ENCODE results near the gene IFNLR1. TPM values are rescaled to one million over a fixed set of nuclear protein-coding genes. Genes with fewer than 3 reads are reported as not detected.

IFNLR1 gene
- polyA plus RNA-seq, 3 donors: 3.9 to 4.3 (median 4.1) TPM

DNA sequence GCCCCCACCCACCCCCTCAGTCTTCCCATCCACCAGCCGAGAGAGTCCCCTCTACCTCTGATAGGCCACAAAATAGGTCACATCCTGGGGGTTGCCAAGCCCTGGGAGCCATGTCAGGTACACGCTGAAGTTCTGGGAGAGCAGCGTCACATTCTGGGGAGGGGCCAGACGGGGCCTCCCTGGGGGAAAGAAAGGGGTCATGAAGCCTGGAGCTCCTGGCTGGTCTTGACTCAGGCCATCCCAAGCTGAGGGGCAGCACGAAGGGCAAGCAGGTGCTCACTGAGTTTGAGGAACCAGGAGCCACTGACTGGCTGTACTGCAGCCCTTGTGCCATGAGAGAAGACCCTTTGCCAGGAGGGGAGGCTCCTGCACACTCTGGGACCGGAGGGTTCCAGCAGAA is 6.4 kb downstream of the IFNLR1 start:
- DNase-seq (ENCODE audit: low read depth in 3 of 3, low spot score in 2 of 3): no peak

DNA sequence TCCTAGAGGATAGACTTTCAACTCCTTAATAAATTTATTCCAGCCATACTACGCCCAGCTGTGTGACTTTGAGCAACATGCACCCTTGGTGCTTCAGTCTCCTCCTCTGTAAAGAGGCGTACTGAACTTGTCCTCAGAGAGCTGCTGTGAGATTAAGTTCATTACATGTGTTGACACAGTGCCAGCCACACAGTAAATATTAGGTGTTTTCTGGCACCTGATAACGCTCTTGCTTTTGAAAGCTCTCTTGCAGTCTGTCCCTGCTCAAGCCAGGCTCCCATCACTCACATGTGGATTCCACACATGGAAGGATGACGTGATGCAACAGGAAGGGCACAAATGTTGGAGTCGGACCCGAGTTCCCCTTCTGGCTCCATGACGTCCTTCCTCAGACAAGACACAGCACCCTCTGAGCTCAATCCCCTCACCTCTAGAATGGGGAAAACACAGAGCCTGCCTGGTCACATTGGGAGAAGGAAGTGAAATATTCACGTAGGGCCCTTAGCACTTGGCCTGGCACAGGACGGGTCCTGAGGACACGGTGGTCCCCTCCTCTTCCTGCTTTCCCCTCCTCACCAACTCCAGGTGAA is 7.7 kb downstream of the IFNLR1 start:
- no peak for DNase-seq (ENCODE audit: low read depth in 3 of 3, low spot score in 2 of 3)

DNA sequence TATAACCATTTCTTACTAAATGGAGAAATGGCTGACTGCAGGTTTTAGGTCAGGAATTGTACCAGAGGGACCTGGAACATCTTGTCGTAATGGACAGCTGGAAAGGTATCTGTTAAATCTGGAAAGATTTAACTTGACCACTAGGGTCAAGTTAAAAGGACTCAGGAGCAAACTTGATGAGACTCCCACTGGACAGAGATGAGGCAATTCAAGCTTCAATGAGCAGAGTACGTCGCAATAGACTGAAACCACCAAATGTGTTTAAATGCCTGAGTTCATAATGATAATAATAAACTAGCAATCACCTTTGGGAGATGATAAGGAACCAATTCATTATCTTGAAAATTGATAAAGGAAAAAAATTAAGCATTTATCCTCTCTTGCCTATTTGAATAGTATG is 8.7 kb downstream of the IFNLR1 start:
- DNase-seq (ENCODE audit: low read depth in 3 of 3, low spot score in 2 of 3): no peak

DNA sequence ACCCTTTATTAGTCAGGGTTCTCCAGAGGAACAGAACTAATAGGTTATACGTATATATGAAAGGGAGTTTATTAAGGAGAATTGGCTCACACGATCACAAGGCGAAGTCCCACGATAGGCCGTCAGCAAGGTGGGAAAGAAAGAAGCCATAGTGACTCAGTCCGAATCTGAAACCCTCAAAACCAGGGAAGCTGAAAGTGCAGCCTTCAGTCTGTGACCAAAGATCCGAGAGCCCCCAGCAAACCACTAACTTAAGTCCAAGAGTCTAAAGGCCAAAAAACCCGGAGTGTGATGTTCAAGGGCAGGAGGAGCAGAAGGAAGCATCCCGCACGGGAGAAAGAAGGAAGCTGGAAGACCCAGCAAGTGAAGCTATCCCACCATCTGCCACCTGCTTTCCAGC is 9.9 kb downstream of the IFNLR1 start:
- DNase-seq (ENCODE audit: low read depth in 3 of 3, low spot score in 2 of 3): no peak

DNA sequence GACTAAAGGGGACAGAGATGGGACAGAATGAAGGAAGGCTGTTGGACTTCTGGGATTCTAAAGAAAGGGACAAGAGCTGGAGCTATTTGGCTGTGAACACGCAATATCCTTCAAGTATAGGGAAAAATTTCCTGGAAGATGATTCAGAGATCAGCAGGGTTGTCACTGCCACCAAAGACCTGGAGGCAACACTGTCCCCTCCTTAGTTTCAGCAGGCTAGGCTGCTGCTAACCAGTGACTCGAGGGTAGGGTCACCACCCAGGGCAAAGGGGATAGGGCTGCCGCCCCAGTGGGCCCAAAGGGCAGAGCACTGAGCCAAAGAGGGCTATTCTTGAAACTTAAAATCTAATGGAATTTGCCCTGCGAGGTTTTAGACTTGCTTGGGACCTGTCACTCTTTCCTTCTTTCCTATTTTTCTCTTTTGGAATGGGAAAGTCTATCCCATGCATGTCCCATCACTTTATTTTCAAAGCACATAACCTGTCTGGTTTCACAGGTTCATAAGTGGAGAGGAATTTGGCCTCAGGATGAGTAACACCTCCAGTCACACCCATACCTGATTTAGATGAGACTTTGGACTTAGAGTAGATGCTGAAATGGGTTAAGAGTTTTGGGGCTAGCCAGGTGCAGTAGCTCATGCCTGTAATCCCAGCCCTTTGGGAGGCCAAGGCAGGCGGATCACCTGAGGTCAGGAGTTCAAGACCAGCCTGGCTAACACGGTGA is 11.9 kb downstream of the IFNLR1 start:
- DNase-seq (ENCODE audit: low read depth in 3 of 3, low spot score in 2 of 3): no peak

DNA sequence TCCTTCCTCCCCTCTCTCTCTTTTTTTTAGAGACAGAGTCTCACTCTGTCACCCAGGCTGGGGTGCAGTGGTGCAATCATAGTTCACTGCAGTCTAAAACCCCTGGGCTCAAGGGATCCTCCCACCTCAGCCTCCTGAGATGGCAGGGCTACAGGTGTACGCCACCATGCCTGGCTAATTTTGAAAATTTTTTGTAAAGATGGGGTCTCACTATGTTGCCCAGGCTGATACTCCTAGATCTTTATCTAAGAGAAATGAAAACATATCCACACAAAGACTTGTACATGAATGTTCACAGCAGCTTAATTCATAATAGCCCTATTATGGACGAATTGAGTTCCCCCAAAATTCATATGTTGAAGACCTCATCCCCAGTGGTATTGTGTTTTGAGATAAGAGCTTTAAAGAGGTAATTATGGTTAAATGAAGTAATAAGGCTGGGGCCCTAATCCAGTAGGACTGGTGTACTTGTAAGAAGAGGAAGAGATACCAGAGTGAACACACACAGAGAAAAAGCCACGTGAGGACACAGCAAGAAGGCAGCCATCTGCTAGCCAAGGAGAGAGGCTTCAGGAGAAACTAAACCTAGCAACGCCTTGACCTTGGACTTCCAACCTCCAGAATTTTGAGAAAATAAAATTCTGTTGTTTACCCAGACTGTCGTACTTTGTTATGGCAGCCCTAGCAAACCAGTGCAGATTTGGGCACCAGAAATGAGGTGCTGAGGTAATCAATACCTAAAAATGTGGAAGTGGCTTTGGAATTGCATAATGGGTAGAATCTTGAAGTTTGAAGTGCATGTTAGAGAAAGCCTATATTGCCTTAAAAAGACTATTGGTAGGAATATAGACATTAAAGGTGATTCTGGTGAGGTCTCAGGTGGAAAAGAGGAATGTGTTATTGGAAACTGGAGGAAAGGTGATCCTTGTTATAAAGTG is 13.2 kb downstream of the IFNLR1 start:
- DNase-seq (ENCODE audit: low read depth in 3 of 3, low spot score in 2 of 3): no peak

DNA sequence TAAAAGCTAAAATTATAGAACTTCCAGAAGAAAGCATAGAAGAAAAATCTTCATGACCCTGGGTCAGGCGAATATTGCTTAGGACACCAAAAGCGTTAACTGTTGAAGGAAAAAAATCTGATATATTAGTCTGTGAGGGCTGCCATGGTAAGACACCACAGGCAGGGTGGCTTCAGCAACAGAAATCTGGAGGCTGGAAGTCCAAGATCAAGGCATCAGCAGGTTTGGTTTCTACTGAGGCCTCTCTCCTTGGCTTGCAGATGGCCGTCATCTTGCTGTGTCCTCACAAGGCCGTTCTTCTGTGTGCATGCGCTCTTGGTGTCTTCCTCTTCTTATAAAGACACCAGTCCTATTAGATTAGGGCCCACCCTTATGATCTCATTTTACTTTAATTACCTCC is 14.5 kb downstream of the IFNLR1 start:
- DNase-seq (ENCODE audit: low read depth in 3 of 3, low spot score in 2 of 3): no peak

DNA sequence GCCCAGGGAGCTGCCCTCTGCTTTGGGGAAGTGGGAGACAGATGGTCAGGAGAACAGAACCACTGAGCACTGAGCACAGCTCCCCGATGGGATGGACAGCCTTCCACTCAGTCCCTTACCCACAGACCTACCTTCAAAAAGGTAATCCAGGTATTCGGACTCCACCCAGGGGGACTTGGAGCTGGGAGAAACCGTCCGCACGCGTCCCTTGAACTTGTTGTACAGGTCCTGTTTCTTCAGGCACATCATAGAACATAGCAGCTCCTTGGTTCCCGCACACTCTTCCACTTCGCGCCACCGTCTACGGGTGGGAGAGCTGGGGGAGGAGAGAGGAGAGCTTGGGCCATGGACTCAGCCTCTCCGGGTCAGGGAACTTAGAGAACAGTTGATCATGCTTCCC is 17.8 kb downstream of the IFNLR1 start:
- no peak for DNase-seq (ENCODE audit: low read depth in 3 of 3, low spot score in 2 of 3)

DNA sequence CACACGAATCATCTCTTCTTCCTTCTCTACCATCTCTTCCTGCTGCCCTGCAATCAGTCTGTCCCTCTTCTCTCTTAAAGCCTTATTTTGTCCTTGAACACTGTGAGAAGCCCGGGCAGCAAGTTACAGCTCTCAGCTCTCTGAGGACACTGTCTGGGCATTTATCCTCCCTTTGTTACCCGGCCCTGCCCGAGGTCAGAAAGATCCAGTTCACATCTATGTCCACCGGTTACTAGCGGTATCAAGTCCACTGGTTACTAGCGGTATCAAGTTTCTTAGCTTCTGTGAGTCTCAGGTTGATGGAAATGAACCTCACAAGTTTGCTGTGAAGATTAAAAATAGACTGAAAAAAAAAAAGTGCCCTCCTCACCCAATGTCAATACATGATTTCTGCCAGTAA is 18.8 kb downstream of the IFNLR1 start:
- DNase-seq (ENCODE audit: low read depth in 3 of 3, low spot score in 2 of 3): no peak

DNA sequence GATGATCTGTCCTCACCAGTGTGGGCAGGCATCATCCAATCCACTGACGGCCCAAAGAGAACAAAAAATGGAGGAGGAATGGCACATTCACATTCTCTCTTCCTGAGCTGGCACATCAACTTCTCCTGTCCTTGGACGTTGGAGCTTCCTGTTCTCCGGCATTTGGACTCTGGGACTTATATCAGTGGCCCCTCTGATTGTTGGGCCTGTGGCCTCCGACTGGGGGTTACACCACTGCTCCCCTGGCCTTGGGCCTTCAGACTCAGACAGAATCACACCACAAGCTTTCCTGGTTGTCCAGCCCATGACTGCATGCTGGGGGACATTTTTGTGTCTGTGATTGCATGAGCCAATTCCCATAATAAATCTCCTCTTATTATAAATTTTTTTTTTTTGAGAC is 20.1 kb downstream of the IFNLR1 start:
- no peak for DNase-seq (ENCODE audit: low read depth in 3 of 3, low spot score in 2 of 3)

DNA sequence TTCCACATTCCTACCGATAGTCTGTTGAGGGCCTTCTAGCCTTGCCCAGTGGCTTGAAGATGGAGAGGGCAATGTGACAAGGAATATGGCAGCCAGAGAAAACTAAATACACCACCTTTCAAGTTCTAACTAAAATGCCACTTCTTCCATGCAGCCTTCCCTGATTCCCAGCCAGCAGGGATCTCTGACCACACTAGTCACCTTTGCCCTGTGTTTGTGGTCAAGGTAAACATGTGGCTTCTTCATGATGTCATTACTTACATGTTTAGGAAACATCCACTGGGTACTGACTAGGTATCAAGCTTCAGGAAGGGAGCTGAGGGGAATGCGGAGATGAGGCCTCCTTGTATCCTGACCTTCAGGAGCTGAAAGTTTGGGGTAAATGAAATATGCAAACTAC is 21.6 kb downstream of the IFNLR1 start:
- DNase-seq (ENCODE audit: low read depth in 3 of 3, low spot score in 2 of 3): no peak

DNA sequence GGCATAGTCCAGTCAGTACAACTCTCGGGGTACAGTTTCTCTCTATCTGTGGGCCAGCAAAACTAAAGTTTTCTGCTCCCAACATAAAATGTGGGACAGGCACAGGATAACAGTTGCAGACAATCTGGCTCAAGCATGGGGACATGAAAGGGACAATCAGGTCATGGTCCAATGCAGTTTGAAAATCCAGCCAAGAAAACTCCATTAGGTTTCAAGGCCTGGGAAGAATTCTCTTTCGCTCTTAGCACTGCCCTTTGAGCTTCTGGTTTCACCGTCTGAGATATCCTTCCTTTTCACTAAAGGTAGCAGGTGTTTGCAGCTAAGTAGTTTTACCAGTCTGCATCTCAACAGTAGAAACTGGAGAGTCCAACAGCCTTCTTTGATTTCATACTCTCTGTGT is 23.1 kb downstream of the IFNLR1 start:
- DNase-seq (ENCODE audit: low read depth in 3 of 3, low spot score in 2 of 3): no peak

DNA sequence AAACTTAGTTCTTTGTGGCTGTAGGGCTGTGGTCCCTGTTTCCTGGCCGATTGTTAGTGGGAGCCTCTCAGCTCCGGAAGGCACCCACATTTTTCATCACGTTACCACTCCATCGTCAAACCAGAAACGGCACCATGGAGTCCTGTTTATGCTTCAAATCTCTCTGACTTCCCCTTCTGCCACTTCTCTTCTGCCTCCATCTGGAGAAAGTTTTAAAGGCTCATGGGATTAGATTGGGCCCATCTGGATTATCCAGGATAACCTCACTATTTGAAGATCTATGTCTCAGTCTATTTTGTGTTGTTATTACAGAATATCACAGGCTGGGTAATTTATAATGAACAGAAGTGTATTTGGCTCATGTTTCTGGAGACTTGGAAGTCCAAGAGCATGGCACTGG is 24.9 kb downstream of the IFNLR1 start:
- DNase-seq (ENCODE audit: low read depth in 3 of 3, low spot score in 2 of 3): no peak

DNA sequence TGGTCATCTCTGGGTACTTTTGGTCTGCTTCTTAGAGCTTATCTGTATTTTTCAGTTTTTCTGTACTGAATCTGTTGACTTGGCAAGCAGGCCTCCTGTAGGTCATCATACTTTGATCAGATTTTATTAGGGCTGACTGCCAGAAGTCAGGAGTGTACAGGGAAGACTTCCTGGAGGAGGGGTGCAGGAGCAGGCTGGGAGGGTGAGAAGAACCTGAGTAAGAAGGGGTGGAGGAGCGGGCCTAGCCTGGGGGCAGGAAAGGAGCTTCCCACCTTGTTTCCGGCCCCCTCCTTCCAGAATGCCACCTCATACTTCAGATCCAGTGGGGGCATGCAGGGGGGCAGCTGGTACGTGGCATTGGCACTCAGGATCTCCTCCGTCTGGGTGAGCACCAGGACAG is 25.8 kb downstream of the IFNLR1 start:
- no peak for DNase-seq (ENCODE audit: low read depth in 3 of 3, low spot score in 2 of 3)

DNA sequence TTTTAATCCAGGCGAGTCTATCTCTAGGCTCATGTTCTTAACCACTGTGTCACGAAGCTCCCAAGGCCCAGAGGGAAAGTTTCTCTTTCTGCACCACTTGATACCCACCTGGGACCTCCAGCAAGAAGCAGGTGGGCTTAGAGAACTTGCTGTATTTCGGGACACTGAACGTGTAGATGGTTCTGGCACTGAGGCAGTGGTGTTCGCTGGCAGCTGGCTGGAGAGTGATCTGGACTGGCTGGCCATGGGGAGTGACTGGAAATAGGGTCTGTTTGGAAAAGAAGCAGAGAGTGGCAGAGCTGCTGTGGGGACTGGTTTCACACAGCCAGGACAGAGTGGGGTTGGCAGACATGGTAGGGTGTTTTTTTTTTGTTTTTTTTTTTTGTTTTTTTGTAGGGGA is 27.7 kb downstream of the IFNLR1 start:
- DNase-seq (ENCODE audit: low read depth in 3 of 3, low spot score in 2 of 3): no peak

DNA sequence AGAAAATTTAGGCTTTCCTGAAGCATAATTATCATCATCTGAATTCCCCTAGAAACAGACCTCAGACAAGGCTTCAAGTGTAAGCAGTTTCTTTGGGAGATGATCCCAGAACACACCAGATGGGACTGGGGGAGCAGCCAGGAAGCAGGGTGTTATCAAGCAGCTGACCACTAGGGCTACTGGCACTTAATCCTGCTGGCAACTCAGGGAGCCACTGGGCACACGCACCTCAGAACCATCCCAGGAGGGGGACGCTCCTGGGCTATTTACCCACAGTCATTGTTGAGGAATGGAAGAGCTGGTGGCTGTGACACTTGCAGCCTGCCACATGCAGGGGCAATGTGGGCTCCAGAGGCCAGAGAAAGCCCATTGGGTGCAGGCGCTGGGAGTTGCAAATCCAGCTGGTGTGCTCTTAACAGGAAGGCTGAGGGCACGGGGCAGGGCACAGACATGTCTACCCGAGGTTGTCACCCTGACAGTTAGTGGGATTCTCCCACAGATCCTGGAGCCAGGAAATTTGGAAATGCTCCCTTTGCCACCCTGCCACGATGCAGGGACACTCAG is 29.1 kb downstream of the IFNLR1 start:
- no peak for DNase-seq (ENCODE audit: low read depth in 3 of 3, low spot score in 2 of 3)

DNA sequence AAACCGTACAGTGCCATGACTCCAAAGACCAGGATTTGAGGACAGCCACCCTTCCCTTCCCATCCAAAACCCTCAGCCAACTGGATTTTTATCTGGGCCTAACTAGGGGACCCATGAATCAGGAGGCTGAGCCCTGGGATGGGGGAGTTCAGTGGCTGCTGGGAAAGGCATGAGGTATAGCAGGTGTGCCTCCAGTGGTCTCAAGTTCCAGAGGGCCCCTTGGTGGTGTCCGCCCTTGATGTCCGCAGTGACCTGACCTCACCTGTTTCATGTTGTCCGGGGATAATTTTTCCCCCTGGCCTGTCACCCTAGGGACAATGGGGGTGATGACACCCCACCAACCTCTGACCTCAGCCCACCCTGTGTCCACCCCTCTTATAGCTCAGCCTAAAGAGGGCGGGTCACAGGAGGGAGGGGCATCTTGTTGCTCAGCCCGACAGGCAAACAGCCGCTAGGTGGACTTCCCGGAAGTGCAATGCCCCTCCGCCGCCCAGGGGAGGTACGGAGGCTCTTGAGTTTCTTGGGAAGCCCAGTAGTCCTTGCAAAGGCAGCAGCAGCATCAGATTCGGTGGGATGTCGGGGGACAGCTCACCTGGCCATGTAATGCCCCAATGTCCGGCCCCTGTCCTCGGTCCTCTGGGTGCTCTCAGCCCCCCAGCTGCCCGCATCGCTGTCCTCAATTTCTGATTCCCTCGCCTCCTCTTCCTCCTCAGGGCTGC is 30.4 kb downstream of the IFNLR1 start:
- DNase-seq (ENCODE audit: low read depth in 3 of 3, low spot score in 2 of 3): no peak

DNA sequence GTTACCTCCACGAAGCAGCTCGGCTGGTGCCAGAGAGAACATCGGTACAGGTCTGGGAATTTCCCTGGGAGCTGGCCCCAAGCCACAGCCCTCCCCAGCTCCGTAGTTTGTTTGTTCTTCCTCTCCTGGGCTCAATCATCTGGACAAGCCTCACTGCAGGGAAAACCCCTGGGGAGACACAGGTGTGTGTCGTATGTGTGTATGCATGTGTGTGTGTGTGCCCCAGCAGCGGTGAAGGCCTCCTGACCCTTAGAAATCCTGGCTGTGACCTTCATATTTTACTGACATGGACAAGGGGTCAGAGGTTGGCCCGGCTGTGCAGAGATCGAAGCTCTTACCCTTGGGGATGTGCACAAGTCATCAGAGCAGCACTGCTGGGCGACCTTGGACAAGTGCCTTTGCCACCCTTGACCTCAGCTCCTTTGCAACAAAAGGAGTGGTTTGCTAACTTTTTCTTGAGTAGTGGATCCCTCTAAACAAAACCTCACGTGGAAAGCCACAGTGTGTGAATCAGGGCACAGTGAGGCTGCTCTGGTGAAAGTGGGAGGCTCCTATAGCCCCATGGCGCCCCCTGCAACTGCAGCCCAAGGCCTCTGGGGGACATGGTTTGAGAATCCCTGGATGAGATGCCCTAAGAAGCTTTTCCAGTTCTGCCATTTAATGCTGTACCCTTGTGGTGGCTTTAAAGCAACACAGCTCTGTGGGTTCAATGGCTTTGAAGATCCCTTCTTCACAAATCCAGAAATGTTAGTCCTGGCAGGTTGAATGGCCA is 31.9 kb downstream of the IFNLR1 start:
- DNase-seq (ENCODE audit: low read depth in 3 of 3, low spot score in 2 of 3): no peak

DNA sequence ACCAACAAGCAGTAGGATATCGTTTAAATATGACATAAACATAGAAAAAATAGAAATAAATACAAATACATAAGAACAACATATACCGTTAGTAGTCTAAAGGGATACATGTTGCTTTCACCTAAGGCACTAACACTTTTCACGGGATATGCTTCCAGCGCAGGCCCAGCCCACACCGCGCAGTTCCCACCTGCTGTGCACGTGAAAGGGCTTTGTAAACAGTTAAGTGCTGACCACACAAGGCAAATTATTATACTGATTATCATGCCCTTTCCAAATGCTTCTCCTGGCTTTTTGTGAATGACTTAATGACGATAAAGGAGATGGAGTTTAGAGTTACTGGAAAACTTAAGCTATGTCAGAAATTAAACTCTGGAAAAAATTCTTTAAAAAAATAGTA is 32.9 kb downstream of the IFNLR1 start:
- no peak for DNase-seq (ENCODE audit: low read depth in 3 of 3, low spot score in 2 of 3)

Data from right renal cortex interstitium (tissue), 3 donors.